Femur (tissue), 1 donor: ENCODE data around the gene PLXNC1.
A peak's percentile ranks its signal among the peaks of the same experiment; 100 is the strongest.

ENCODE experiments used
- DNase-seq: peaks from one replicate; pipeline ENCODE4 v3.0.0-alpha.2; 2017

Gene PLXNC1

DNA sequence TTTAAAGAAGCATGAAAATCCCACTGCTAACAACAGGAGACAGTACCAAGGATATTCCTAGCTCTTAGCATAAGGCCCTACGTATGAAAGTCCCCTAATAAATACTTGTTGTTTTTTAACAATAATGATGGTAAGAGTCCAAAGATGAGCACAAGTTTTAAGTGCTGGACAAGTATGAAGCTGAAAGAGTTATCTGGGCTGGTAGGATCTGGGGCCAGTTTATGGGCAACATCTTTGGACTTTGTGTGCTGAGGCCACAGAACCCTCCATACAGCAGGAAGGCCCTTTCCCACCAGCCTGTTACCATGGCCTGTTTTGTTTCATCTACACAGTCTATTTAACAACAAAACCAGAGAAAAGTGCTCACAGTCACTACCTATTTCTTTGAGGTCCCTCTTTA is 12.5 kb upstream of the PLXNC1 start:
- no peak for DNase-seq

DNA sequence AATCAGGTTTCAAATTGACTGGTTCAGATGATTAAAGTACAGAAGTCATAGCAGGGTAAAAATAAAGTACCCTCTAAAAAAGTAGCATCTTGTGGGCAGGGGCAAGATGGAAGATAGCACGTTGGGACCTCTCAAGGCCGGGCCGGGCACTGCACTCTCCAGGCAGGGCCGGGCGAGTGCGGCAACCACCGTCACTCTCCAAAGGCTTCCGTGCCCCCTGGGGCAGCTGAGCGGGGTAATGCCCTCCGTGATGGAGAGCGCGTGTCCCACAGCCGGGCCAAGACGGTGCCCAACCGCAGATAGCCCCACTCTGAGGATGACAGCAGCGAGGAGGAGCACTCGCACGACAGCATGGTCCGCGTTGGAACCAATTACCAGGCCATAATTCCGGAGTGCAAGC is 8.6 kb upstream of the PLXNC1 start:
- DNase-seq, result no peak

DNA sequence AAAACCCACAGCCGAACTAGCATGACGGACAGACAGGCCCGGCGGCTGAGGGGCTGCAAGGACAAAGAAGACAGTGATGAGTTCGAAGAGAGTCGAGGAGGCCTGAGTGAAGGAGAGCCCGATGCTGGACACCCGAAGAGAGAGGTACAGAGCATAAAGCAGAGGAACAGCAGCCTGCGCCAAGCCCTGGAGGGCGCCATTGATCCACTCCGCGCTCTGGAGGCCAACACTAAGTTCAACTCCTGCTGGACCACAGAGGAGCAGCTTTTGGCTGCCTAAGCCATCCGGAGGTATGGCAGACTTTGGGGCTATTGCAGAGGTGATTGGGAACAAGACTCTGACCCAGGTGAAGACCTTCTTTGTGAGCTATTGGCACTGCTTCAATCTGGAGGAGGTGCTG is 7.8 kb upstream of the PLXNC1 start:
- no peak for DNase-seq

DNA sequence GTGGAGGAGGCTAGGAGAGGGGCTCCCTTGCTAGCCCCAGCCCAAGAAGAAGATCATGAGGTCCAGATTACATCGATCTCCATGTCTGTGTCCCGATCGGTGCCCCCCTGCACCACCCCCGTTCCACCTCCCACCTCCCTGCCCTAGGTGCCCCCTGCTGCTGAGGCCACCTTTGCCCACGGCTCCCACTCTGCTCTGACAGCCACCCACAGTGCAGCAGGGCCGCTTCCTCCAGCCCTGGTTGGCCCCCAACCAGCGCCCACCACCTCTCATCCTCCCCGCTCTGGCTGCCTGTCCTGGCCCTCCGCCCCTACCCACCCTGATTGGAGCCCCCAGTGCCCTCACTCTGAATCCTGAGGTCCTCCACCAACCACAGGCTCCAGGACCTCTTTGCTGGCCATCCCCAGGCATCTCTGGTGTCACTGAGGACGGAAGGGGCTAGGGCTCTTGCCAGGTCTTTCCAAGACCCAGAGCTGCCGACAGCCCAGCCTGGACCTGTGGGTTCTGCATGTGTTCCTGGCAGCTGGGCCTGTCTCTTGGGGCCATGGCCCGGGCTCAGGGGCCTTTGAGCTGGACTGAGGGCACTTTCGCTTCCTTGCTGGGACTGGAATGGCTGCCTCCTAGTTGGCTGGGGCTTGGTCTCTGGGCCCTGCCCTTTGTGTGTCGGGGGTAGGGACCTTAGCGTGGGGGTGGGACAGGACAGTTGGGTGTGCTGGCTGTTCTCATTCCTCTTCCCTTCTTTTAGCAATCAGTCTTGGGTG is 7.2 kb upstream of the PLXNC1 start:
- DNase-seq, result no peak

DNA sequence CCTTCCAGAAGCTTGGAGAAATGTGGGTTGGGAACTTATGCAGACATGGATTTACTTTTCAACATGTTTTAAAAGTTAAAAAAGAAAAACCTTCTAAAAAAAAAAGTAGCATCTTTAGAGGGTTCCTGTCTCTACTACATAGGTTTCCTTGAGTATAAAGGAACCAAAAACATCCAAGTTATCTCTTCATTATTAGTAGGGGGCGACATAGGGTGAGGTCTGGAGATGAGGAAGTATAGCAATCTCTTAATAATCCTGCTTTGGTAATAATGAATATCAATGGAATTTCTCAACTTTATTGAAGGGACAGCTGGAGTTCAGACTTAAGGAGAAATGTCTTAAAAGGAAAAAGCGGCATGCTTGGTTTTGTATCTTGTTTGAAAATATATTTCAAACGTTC is 6.5 kb upstream of the PLXNC1 start:
- no peak for DNase-seq

DNA sequence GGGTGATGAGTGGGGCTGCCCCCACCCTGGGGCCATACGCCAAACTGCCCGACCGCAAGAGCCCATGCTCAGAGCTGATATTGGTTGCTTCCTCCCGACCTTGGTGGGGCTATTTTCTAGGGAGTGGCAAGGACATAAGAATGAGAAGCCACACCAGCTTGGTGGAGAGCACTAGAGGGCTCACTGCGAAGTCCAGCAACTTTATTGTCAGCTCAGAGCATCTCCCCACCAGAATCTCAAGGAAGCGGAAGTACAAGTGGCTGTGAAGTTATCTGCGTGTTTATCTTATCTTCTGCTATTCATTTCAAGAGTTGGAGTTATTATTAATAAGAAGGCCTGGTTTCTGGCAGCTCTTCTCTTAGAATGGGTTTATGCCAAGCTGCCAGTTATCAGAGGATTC is 4.9 kb upstream of the PLXNC1 start:
- DNase-seq, result no peak

DNA sequence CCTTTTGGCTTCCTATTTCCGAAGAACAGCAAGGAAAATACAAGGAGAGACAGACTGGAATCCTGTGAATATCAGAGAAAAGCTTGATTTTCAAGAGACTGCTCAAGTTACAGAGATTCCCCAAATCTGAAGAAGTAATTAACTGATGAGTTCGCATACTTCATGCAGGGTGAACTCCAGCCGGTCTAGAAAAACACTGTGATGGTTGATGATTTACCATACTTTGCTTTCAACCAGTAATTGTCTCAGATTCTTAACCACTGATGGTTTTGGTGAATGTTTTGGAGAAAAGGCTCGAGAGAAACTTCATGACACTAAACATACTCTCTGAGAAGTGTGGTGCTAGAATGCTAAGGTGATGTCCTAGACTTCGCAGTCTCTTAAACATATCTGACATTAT is 4.4 kb upstream of the PLXNC1 start:
- DNase-seq, result no peak

DNA sequence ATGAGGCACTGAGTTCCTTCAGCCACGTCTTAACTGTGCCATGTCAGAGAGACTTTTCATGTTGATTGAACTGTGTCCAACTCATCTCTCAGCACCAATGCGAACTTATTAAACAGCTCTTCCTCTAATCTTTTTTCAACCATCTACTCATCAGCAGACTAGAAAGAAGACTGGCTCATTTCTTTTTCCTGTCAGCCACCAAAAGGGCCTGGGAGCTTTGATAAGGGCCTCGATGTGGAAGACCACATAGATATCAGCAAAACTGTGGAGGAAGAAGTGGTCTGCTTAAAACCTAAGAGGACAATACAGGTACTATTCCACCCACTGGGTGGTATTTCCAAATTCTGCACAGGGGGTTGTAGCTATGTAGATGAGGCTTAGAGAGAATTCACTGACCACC is 3.6 kb upstream of the PLXNC1 start:
- DNase-seq, result no peak

DNA sequence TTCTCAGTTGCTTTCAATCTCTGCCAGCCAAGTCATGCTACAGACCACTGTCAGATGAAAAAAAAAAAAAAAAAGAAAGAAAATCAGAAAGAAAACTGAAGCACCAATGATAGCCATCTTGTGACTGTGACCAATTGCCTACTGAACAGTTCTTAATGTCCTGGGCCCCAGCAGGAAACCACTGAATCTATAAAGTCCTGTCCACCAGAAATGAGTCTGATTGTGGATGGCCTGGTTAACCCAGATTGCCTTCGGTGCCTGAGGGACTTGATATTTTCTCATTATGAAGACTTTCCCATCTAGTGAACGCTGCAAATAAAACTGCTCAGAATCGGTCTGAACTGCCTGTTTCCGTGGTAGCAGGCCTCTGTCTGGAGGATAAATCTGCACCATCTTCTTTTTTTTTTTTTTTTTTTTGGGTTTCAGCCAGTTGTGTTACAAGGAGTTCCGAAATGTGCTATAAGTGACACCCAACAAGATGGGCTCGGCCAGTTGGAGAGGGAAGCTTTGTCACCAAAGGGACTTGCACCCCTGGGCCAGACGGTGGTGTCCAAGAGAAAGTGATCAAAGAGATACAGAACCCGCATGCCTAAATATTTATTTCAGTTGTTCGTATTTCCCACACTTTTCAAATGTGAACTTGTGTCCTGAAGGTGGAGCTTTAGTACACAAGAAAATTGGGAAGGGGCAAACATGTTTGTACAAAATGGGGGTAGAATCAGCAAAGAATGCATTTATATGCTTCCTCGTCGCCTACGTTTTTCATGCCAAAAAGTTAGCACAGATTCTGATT is 3.0 kb upstream of the PLXNC1 start:
- DNase-seq, result no peak

DNA sequence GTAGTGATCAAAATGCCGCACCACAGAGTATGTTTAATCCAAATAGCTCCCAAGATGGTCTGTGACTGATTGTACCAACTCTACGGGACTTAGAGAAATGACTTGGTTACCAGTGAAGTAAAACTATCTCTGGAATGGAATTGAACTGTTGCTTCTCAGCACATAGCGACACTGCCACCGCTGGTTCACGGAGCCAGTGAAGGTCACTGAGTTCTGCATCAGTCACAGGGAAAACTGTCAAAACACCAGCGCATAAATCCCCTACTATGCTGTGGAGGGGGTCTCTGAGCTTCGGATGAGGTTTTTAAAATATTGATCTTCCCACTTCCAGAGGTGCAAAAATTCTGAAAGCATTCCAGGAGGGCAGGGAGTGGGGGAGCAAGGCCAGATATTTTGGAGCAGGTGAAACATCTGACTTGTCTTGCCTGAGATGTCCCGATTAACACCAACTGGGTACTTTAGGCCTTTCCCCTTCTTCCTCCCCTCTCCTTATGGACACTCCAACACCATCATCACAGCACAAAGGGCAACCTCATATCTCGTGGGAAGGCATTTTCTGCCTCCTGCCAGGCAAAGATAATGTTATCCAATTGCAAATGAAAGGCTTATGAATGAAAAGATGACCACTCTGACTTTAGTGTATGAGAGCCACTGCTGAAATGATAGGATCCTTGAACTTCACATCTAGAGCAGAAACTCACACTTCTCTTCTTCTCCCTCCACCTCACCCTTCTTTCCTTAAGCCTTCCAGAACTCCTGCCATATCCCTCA is 2.0 kb upstream of the PLXNC1 start:
- DNase-seq, result no peak

DNA sequence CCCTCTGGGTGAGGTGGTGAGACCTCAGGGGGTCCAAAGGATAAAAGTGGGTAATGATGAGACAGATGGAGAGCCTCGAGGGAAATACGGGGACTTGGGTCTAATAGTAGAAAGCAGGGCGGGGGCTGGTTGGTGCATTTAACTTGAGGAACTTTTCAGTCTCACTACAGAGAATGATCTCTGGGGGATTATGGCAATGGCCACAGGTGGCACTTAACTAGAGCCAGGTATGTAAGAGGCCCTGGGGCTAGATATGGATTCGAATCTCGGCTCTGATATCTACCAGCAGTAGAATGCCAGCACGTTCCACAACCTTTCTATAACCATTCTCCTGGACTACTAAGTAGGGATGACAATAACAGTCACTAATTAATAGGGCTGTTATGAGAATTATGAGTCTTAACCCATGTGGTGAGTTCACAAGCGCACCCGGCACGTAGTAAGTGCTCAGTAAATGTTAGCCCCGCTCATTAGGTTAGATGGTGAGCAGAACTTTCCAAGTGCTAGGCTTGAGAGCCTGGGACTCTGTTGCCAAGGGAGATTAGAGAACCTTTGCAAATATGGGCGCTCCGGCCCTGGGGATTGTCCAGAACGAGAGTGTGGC is 888 bp upstream of the PLXNC1 start:
- no peak for DNase-seq

DNA sequence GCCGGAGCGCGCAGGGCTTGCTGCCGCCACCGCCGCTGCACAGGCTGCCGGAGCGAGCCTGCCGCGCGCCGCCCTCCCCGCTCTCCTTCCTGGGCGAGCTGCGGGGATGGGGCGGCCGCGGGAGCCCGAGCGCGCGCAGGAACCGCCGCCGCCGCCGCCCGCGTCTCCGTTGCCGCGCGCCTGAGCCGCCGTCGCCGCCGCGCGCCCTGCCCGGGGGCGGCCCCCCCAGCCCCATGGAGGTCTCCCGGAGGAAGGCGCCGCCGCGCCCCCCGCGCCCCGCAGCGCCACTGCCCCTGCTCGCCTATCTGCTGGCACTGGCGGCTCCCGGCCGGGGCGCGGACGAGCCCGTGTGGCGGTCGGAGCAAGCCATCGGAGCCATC is 352 bp downstream of the PLXNC1 start:
- no peak for DNase-seq

DNA sequence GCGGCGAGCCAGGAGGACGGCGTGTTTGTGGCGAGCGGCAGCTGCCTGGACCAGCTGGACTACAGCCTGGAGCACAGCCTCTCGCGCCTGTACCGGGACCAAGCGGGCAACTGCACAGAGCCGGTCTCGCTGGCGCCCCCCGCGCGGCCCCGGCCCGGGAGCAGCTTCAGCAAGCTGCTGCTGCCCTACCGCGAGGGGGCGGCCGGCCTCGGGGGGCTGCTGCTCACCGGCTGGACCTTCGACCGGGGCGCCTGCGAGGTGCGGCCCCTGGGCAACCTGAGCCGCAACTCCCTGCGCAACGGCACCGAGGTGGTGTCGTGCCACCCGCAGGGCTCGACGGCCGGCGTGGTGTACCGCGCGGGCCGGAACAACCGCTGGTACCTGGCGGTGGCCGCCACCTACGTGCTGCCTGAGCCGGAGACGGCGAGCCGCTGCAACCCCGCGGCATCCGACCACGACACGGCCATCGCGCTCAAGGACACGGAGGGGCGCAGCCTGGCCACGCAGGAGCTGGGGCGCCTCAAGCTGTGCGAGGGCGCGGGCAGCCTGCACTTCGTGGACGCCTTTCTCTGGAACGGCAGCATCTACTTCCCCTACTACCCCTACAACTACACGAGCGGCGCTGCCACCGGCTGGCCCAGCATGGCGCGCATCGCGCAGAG is 873 bp downstream of the PLXNC1 start:
- DNase-seq, result peak; percentile 48

DNA sequence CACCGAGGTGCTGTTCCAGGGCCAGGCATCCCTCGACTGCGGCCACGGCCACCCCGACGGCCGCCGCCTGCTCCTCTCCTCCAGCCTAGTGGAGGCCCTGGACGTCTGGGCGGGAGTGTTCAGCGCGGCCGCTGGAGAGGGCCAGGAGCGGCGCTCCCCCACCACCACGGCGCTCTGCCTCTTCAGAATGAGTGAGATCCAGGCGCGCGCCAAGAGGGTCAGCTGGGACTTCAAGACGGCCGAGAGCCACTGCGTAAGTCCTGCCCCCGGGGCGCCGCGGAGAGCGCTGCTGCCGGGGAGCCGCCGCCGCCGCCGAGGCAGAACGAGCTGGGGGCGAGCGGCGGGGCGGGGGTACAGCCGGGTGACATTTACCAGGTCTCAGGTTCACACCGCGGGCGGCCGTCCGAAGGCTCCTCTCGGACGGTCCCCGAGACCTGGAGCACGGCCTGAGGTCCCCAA is 1.4 kb downstream of the PLXNC1 start:
- DNase-seq, result peak; percentile 69

DNA sequence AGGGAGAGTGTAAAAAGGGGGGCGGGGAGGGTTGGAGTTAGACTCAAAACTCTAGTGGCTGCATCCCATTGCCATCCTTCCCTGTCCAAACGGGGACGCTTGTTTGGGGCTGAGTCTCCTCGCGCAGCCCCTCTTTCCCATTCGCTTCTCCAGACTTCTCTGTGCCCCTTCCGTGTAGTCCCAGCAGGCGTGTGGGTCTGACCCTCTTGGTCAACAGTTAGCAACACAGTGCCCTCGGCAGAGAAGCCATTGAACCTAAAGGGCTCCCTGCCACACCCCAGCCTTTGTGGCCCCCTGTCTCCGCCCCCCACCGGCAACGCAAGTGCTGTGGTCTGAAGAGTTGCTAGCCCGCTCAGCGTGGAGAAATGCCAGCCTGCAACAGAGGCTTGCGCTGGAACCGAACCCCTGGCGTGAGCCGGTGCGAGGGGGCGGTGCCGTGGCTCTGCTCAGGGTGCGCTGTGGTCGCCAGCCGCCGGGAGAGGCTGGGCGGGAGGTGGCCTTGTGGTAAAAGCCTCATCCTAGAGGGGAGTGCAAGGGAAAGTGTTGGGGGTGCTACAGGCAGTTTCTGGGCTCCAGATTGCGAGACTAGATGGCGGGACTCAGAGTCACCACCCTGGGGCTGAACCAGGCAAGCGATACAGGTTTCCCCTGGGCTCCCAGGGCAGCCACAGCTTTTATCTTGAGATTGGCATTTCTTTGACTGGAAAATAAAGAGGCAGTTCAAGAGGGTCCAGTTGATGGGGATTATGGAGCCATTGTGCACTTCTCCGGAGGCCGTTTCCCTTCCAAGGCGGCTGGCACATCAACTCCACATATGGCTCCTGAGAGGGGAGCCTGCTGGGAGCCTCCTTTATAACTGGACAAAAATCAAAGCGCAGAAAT is 2.1 kb downstream of the PLXNC1 start:
- DNase-seq, result peak; percentile 47

DNA sequence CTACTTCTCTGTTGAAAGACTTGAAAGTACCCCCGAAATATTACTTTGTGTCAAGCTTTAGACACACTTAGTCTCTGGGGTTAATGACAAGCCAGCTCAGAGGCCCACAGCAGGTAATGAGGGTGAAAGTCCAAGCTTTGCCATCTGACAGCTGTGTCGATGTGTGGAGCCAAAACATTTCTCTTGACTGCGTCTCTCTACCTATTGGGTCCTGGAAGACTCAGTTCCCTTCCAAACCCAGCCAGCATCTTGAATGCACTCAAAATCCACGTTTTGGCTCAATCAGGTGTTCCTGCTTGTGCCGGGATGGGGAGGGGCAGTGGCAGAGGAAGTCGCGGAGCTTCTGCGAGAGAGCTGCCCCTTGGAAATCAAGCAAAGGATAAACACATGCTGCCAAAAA is 3.2 kb downstream of the PLXNC1 start:
- DNase-seq, result no peak

DNA sequence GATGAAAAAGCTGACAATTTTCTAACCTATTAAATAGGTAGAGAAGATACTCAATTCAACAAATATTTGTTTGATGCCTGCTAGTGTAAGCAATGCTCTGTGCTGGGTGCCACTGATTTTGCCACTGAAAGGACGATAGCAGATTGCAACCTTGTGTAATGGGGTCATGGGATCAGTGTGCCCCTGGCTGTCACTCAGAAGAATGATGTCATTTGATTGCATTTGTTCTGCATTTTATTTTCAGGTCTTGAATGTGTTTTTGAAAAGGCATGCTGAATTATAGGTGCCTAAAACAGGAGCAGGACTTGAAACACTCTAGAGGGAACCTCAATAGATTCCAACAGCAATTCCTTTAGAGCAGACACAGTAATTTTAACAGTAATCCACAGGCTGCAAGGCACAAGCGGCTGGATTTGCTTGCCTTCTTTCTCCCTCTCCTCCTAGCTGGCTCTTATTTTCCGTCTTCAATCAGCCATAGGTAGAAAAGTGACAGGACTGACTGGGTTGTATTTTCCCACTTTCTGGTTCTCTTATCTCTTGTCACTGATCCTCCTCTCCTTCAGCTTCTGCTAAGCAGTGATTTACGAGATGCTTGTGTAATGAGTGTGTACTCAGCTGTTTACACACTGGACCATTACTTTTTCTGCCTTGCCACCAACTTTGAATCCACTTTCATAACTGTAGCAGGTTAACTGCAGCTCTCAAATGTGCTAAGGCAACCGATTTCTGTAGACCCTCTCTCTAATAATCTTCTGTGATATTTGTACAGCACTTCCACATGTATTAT is 4.1 kb downstream of the PLXNC1 start:
- DNase-seq, result no peak

DNA sequence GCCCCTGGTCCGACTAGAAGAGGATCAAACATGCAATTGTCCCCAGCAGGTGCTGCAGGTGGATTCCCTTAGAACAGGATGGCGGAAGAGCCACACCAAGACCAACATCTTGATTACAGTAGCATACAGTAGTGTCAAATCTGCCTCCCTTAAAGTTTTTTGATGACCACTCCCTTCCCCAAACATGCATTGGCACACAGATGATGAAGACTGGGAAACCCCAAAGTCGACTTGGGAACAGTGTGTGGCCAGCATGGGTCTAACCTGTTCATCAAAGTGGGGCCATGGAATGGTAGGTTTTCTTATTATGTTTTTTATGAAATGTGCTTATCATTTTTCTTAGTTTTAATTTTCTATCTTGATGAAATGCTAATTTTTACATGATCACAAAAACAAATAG is 8.8 kb downstream of the PLXNC1 start:
- DNase-seq, result no peak

DNA sequence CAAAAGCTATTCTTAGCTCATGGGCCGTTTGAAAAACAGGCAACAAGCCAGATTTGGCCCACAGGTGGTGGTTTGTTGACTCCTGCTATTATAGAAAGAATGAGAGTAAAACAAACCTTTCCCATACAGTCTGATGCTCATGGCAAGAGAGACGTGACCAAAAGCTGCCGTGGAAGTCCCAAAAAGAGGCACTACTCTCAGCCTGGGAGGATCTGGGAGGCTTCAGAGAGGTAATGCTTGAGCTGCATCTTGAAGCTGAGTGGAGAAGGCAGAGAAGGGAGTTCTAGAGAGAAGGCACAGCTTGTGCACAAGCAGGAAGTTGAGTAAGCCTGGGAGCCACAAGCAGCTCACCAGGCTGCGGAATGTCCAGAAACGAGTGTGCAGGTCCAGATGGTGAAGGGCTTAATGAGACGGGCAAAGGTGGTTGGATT is 9.6 kb downstream of the PLXNC1 start:
- DNase-seq, result no peak

DNA sequence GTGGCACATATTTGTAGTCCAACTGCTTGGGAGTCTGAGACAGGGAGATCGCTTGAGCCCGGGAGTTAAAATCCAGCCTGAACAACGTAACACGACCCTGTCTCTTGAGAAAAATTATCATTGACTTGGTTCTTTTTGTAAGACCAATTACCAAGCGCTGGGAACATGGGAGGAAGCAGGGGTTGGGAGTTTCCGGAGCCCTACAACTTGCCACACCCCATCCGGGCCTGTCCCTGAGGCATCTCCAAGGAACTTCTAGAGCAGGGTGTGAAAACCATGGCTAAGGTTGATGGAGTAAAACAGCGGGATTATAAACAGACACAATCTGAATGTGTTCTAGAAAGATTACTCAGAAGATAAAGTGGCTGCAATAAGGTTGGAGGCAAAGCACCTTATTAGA is 10.3 kb downstream of the PLXNC1 start:
- no peak for DNase-seq

DNA sequence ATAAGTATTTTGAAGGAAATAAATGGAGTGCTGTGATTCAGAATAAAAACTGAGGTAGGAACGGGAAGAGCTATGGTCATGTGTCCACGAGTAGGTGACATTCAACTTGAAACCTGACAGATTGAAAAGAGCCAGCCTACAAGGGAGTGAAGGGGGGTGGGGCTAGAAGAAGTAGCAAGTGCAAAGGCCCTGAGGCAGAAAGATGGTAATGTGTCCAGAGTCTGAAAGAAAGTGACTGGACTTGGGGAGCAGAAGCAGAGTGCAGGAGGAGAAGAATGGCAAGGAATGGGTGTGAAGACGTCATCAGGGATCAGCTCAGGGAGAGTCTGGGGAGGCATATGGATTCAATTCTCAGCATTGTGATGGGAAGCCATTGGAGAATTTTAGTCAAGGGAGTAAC is 13.7 kb downstream of the PLXNC1 start:
- DNase-seq, result no peak
